GM12878 (cell line): ENCODE data around the gene SPRN. TPM values are rescaled to one million over a fixed set of nuclear protein-coding genes. Genes with fewer than 3 reads are reported as not detected.

Source experiments
- ATAC-seq: fragments of 200-7000 bp; cut with Tn5 transposase; 3 replicates; pipeline ENCODE4 v1.9.1; 2020; ENCODE audit warnings: mild to moderate bottlenecking, moderate library complexity
- BruUV-seq: library from RNA; stranded (reverse); fragments of 400-500 nt; replicated peaks from 2 replicates; lab custom pipeline; 2021; lab: Mats Ljungman, UMichigan
- CTCF ChIA-PET: fragments of 300-600 bp; sonication (Branson Sonifier 250); formaldehyde crosslinking; extraction: SDS; loops from one replicate; lab custom pipeline; 2021; ENCODE audit warnings: inconsistent platforms; lab: Yijun Ruan, JAX
- POLR2A ChIA-PET: fragments of 350-600 bp; formaldehyde crosslinking; extraction: SDS; loops from one replicate; lab custom pipeline; 2021; ENCODE audit warnings: inconsistent platforms; lab: Charles Lee
- RAD21 ChIA-PET: fragments of 300-600 bp; sonication (Branson Sonifier 250); formaldehyde crosslinking; loops from one replicate; lab custom pipeline; 2023; ENCODE audit warnings: antibody characterized with exemption; ENCODE audit not compliant: unreplicated experiment; lab: Charles Lee
- SMC1A ChIA-PET: fragments of 300-600 bp; sonication (Branson Sonifier 250); formaldehyde crosslinking; loops from one replicate; lab custom pipeline; 2023; ENCODE audit not compliant: unreplicated experiment, uncharacterized antibody; lab: Charles Lee
- DNase-seq: peaks from one replicate; pipeline ENCODE4 v3.0.0-alpha.2; 2011; ENCODE audit warnings: low read depth, low spot score
- FAIRE-seq: peaks from 3 replicates; lab custom pipeline; 2011; peaks lifted over from hg19 to GRCh38; lab: Jason Lieb, UNC
- H2AFZ ChIP-seq: 2 replicates; pipeline ENCODE4 v1.6.0; 2011; ENCODE audit warnings: low read depth, low read length, control low read depth; ENCODE audit not compliant: control insufficient read depth
- H3K27ac ChIP-seq: 2 replicates; pipeline ENCODE4 v1.5.1; 2011; ENCODE audit warnings: control low read depth; ENCODE audit not compliant: control insufficient read depth, insufficient read depth
- H3K27me3 ChIP-seq, 2 experiments: replicated peaks in 1 of 2; 2 replicates each; pipeline versions ENCODE4 v1.6.0 to v1.6.1; 2011; ENCODE audit warnings: low read length in 1 of 2; ENCODE audit not compliant: control insufficient read depth in 2 of 2, insufficient read depth in 2 of 2
- H3K36me3 ChIP-seq, 2 experiments: 2 replicates each; pipeline ENCODE4 v1.5.1; 2011; ENCODE audit warnings: low read length in 1 of 2; ENCODE audit not compliant: control insufficient read depth in 2 of 2, insufficient read depth in 2 of 2
- H3K4me1 ChIP-seq: 2 replicates; pipeline ENCODE4 v1.6.1; 2011; ENCODE audit warnings: mild to moderate bottlenecking, low read length, moderate library complexity, mixed read lengths; ENCODE audit not compliant: control insufficient read depth, insufficient read depth
- H3K4me2 ChIP-seq: 2 replicates; pipeline ENCODE4 v1.6.0; 2011; ENCODE audit warnings: control low read depth; ENCODE audit not compliant: control insufficient read depth, insufficient read depth
- H3K4me3 ChIP-seq: fragments of 200-600 bp; sonication (generic); 2 replicates; pipeline ENCODE4 v1.5.1; 2016
- H3K79me2 ChIP-seq: 2 replicates; pipeline ENCODE4 v1.6.0; 2011; ENCODE audit warnings: low read length; ENCODE audit not compliant: control insufficient read depth, insufficient read depth
- H3K9ac ChIP-seq: 2 replicates; pipeline ENCODE4 v1.8.0; 2011; ENCODE audit warnings: low read length, control low read depth, mixed read lengths; ENCODE audit not compliant: control insufficient read depth, insufficient read depth
- H3K9me3 ChIP-seq: replicated peaks from 3 replicates; pipeline ENCODE4 v1.5.1; 2011; ENCODE audit warnings: mild to moderate bottlenecking, low read length; ENCODE audit not compliant: control insufficient read depth, insufficient read depth
- H4K20me1 ChIP-seq: 2 replicates; pipeline ENCODE4 v1.6.0; 2011; ENCODE audit not compliant: control insufficient read depth, insufficient read depth
- BRCA1 ChIP-seq: IDR thresholded peaks from 2 replicates; pipeline ENCODE4 v1.6.1; 2011; ENCODE audit warnings: low read depth, low read length, improper control_type of control experiment
- CREM ChIP-seq: IDR thresholded peaks from 2 replicates; pipeline ENCODE4 v1.6.1; 2014; ENCODE audit warnings: antibody characterized with exemption, low read depth
- IKZF2 ChIP-seq, 2 experiments: fragments of 450-650 bp; IDR thresholded peaks; 2 replicates each; pipeline ENCODE4 v1.6.1; 2017; ENCODE audit warnings: mild to moderate bottlenecking in 2 of 2, moderate library complexity in 2 of 2
- POLR2AphosphoS5 ChIP-seq: IDR thresholded peaks from 2 replicates; pipeline ENCODE4 v1.6.1; 2011; ENCODE audit warnings: mild to moderate bottlenecking, low read length, inconsistent platforms
- RAD21 ChIP-seq: IDR thresholded peaks from 2 replicates; pipeline ENCODE4 v1.6.1; 2011; ENCODE audit warnings: mild to moderate bottlenecking, low read depth, low read length, moderate library complexity; ENCODE audit not compliant: insufficient read depth
- SMARCA5 ChIP-seq: fragments of 450-650 bp; IDR thresholded peaks from 2 replicates; pipeline ENCODE4 v1.6.1; 2017; ENCODE audit warnings: mild to moderate bottlenecking
- SP1 ChIP-seq: IDR thresholded peaks from one replicate; pipeline ENCODE4 v1.6.1; 2011; ENCODE audit warnings: low read depth, low read length
- SRF ChIP-seq, 2 experiments: IDR thresholded peaks; 2 replicates each; pipeline ENCODE4 v1.6.1; 2011; ENCODE audit warnings: low read depth in 2 of 2, low read length in 2 of 2, mild to moderate bottlenecking in 1 of 2, moderate library complexity in 1 of 2
- WGBS: methylation state at CpG from one replicate; pipeline ENCODE4 v1.1.6; 2016; ENCODE audit warnings: low lambda C conversion rate; ENCODE audit not compliant: insufficient replicate concordance, insufficient coverage; ENCODE audit errors: missing lambda C conversion rate; 5-methylcytosine and 5-hydroxymethylcytosine counted together
- in situ Hi-C: fragments of 300-500 bp; cut with MboI; formaldehyde crosslinking; loops from 9 replicates; pipeline ENCODE4 v1.14.3; 2018; ENCODE audit warnings: mixed read lengths
- intact Hi-C: fragments of 100-400 bp; cut with micrococcal nuclease; formaldehyde crosslinking; loops from one replicate; pipeline ENCODE4 v1.14.2; 2022; ENCODE audit not compliant: unreplicated experiment
- polyA plus RNA-seq, 11 experiments: library from polyadenylated mRNA; depleted of rRNA in 4 of 11; unstranded in 6 of 11; stranded (reverse) in 5 of 11; fragments of >200 nt; fragmentation: Nextera tagmentation in 4 of 11; fragmentation: Illumina TruSeq in 1 of 11; extraction: Ambion mirVana in 4 of 11; extraction: Trizol in 1 of 11; gene quantifications; 1 replicate in 1 of 11; 2 replicates in 10 of 11; pipeline versions ENCODE4 v1.2.1 to v1.2.3, GENCODE V29; 2011 to 2016; ENCODE audit warnings: inconsistent platforms in 2 of 11, missing spikeins in 2 of 11, low read depth in 1 of 11
- total RNA-seq, 4 experiments: library from RNA; depleted of rRNA in 3 of 4; stranded (reverse); fragments of >200 nt in 3 of 4; fragmentation: Illumina TruSeq in 1 of 4; extraction: Trizol in 1 of 4; gene quantifications; 2 replicates each; pipeline versions ENCODE4 v1.2.1 to v1.2.3, GENCODE V29; 2013 to 2021
- TF ChIP-seq, protein P1 (sequence below): fragments of 450-650 bp; IDR thresholded peaks from 2 replicates; pipeline ENCODE4 v1.6.1; 2014; ENCODE audit warnings: mild to moderate bottlenecking
- TF ChIP-seq, protein P2 (sequence below): IDR thresholded peaks from 2 replicates; pipeline ENCODE4 v1.6.1; 2012; ENCODE audit warnings: low read depth, low read length, improper control_type of control experiment
- TF ChIP-seq, protein P3 (sequence below): fragments of 450-650 bp; conservative IDR thresholded peaks from 2 replicates; pipeline ENCODE4 v1.6.1; 2017; ENCODE audit warnings: mild to moderate bottlenecking, moderate library complexity
- TF ChIP-seq, protein P4 (sequence below): fragments of 150-350 bp; IDR thresholded peaks from 2 replicates; pipeline ENCODE4 v1.6.1; 2016; ENCODE audit warnings: low read depth, low read length

SPRN gene
- total and polyA plus RNA-seq, 10 of the 15 experiments (the other 5 are each of a cell fraction or from before 2014, with no cell fraction given) = 0.03 to 0.96 (median 0.46) TPM; not detected in 6

DNA sequence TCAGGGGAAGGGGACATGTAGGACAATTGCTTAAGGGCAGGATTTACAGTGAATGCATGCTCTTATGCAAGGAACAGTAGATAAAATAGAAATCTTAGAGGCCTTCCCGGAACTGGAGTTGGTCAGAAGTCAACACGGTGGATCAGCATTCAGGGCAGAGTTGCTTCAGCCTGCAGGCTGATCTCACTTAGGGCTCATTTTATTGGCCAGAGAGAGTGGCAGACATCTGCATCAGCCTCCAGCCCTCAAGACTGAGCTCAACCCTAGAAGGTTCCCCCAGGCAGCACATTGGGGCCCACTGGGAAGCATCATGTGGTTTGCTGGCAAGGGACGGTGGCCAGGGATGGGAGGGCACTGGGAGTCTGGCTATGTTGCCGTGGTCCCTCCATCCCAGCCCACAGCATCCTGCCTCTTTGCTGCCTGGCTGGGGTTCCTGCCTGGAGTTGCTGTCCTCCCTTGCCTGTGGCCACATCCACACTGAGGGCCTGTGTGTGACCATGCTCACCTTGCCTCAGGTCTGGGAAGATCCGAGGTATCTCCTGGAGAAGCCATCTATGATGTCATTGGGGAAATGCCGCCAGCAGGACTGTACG is 42.4 kb upstream of the SPRN start:
- Histone ChIP-seq H4K20me1 (no peaks in the 10 kb centered on the region), H3K4me3 (no peak overlapping the region), H3K9me3 (no peaks in the 10 kb centered on the region; the same call in 2 of the 3 replicates), H3K4me1 (no peaks in the 10 kb centered on the region), H3K79me2 (no peaks in the 10 kb centered on the region), H3K27ac (no peak overlapping the region), H3K27me3 (no peaks in the 10 kb centered on the region), H3K4me2 (no peak overlapping the region), H3K9ac (no peak overlapping the region), H2AFZ (no peak overlapping the region), H3K36me3 (no peaks in the 10 kb centered on the region)
- FAIRE-seq (no peak), ATAC-seq (no peak), DNase-seq (no peak)
- CTCF ChIA-PET = no interaction called here
- TF ChIP-seq, protein P1, sequence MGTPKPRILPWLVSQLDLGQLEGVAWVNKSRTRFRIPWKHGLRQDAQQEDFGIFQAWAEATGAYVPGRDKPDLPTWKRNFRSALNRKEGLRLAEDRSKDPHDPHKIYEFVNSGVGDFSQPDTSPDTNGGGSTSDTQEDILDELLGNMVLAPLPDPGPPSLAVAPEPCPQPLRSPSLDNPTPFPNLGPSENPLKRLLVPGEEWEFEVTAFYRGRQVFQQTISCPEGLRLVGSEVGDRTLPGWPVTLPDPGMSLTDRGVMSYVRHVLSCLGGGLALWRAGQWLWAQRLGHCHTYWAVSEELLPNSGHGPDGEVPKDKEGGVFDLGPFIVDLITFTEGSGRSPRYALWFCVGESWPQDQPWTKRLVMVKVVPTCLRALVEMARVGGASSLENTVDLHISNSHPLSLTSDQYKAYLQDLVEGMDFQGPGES = no peak
- TF ChIP-seq RAD21 (no peak), SMARCA5 (no peak), SP1 (no peak), CREM (no peak), BRCA1 (no peak), SRF (IDR thresholded peaks at IDR 0.05; ENCODE audit: low read depth in 2 of 2, low read length in 2 of 2) (no peak), POLR2AphosphoS5 (no peak), IKZF2 (IDR thresholded peaks at IDR 0.05) (no peak)
- TF ChIP-seq, protein P2, sequence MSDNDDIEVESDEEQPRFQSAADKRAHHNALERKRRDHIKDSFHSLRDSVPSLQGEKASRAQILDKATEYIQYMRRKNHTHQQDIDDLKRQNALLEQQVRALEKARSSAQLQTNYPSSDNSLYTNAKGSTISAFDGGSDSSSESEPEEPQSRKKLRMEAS = no peak
- TF ChIP-seq, protein P3, sequence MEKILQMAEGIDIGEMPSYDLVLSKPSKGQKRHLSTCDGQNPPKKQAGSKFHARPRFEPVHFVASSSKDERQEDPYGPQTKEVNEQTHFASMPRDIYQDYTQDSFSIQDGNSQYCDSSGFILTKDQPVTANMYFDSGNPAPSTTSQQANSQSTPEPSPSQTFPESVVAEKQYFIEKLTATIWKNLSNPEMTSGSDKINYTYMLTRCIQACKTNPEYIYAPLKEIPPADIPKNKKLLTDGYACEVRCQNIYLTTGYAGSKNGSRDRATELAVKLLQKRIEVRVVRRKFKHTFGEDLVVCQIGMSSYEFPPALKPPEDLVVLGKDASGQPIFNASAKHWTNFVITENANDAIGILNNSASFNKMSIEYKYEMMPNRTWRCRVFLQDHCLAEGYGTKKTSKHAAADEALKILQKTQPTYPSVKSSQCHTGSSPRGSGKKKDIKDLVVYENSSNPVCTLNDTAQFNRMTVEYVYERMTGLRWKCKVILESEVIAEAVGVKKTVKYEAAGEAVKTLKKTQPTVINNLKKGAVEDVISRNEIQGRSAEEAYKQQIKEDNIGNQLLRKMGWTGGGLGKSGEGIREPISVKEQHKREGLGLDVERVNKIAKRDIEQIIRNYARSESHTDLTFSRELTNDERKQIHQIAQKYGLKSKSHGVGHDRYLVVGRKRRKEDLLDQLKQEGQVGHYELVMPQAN = no peak
- TF ChIP-seq, protein P4, sequence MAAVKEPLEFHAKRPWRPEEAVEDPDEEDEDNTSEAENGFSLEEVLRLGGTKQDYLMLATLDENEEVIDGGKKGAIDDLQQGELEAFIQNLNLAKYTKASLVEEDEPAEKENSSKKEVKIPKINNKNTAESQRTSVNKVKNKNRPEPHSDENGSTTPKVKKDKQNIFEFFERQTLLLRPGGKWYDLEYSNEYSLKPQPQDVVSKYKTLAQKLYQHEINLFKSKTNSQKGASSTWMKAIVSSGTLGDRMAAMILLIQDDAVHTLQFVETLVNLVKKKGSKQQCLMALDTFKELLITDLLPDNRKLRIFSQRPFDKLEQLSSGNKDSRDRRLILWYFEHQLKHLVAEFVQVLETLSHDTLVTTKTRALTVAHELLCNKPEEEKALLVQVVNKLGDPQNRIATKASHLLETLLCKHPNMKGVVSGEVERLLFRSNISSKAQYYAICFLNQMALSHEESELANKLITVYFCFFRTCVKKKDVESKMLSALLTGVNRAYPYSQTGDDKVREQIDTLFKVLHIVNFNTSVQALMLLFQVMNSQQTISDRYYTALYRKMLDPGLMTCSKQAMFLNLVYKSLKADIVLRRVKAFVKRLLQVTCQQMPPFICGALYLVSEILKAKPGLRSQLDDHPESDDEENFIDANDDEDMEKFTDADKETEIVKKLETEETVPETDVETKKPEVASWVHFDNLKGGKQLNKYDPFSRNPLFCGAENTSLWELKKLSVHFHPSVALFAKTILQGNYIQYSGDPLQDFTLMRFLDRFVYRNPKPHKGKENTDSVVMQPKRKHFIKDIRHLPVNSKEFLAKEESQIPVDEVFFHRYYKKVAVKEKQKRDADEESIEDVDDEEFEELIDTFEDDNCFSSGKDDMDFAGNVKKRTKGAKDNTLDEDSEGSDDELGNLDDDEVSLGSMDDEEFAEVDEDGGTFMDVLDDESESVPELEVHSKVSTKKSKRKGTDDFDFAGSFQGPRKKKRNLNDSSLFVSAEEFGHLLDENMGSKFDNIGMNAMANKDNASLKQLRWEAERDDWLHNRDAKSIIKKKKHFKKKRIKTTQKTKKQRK = no peak
- SMC1A ChIA-PET = no interaction called here
- 42% methylated on average over 7 of the region's 7 CpGs for WGBS
- POLR2A ChIA-PET = no interaction called here
- RAD21 ChIA-PET = no interaction called here
- in situ Hi-C loops (no loop called here), intact Hi-C loops (no loop called here)
- no TSS peak for BruUV-seq
